Midbrain (tissue), 1 donor: ENCODE measurements around the gene PFN2.
"Not testable (repeated sequence)": the region's sequence is repeated elsewhere in the genome, so short reads cannot be mapped to it uniquely, and the experiment has no call there.

Experiments
- DNase-seq: peaks from one replicate; lab custom pipeline; 2025; lab: John Stamatoyannopoulos, UW

The PFN2 gene

GRCh38 chr3:149968216-149968615 is 2.5 kb downstream of the PFN2 start:
- DNase-seq, result no peak

- DNase-seq, result peak; percentile 59
Measured at GRCh38 chr3:149967086-149967685, 3.5 kb downstream of the PFN2 start.

GRCh38 chr3:149965278-149965677 is 5.4 kb downstream of the PFN2 start:
- no peak for DNase-seq

- DNase-seq, result no peak
Measured at GRCh38 chr3:149964291-149964690, 6.4 kb downstream of the PFN2 start.

- no peak for DNase-seq
Measured at GRCh38 chr3:149963485-149963884, 7.2 kb downstream of the PFN2 start.

GRCh38 chr3:149959443-149959842 is 11.3 kb downstream of the PFN2 start:
- DNase-seq, result no peak

- no peak for DNase-seq
Measured at GRCh38 chr3:149958171-149958796, 12.4 kb downstream of the PFN2 start.

- DNase-seq, result no peak
Measured at GRCh38 chr3:149957361-149958125, 13.2 kb downstream of the PFN2 start.

GRCh38 chr3:149955449-149955848 is 15.2 kb downstream of the PFN2 start:
- DNase-seq, result peak; percentile 24

- no peak for DNase-seq
Measured at GRCh38 chr3:149954812-149955211, 15.9 kb downstream of the PFN2 start.

GRCh38 chr3:149949181-149949580 is 21.5 kb downstream of the PFN2 start:
- no peak for DNase-seq

GRCh38 chr3:149947231-149947630 is 23.5 kb downstream of the PFN2 start:
- no peak for DNase-seq

- not testable (repeated sequence) for DNase-seq
Measured at GRCh38 chr3:149943966-149944365, 26.7 kb downstream of the PFN2 start.

- no peak for DNase-seq
Measured at GRCh38 chr3:149942409-149942808, 28.3 kb downstream of the PFN2 start.

- DNase-seq, result no peak
Measured at GRCh38 chr3:149941946-149942345, 28.7 kb downstream of the PFN2 start.

GRCh38 chr3:149941186-149941585 is 29.5 kb downstream of the PFN2 start:
- no peak for DNase-seq

GRCh38 chr3:149938392-149939055 is 32.2 kb downstream of the PFN2 start:
- DNase-seq, result not testable (repeated sequence)

- peak; percentile 17 for DNase-seq
Measured at GRCh38 chr3:149936812-149937230, 33.9 kb downstream of the PFN2 start.

GRCh38 chr3:149934524-149934923 is 36.2 kb downstream of the PFN2 start:
- no peak for DNase-seq

GRCh38 chr3:149933858-149934257 is 36.8 kb downstream of the PFN2 start:
- DNase-seq, result no peak

GRCh38 chr3:149933008-149933407 is 37.7 kb downstream of the PFN2 start:
- DNase-seq, result no peak

- no peak for DNase-seq
Measured at GRCh38 chr3:149920119-149920518, 50.6 kb downstream of the PFN2 start.

- no peak for DNase-seq
Measured at GRCh38 chr3:149919509-149919908, 51.2 kb downstream of the PFN2 start.
